Limb (tissue), 2 donors: ENCODE measurements around the gene KDM3B.
"Not testable (repeated sequence)": the region's sequence is repeated elsewhere in the genome, so short reads cannot be mapped to it uniquely, and the experiment has no call there.

Experiments
- DNase-seq, 2 donors: peaks; one replicate each; pipeline ENCODE4 v3.0.0-alpha.2; 2016; ENCODE audit errors: extremely low spot score in 2 of 2

Gene KDM3B

GRCh38 chr5:138350563-138350890, 2.0 kb upstream of the KDM3B start:
- no peak for DNase-seq

GRCh38 chr5:138351056-138351455, 1.4 kb upstream of the KDM3B start:
- DNase-seq, result no peak

- no peak for DNase-seq
Observed at GRCh38 chr5:138351517-138351916, 968 bp upstream of the KDM3B start.

GRCh38 chr5:138352722-138353559, 456 bp downstream of the KDM3B start:
- DNase-seq, result peak; percentile 36 to 81

GRCh38 chr5:138353560-138354080, 1.1 kb downstream of the KDM3B start:
- no peak for DNase-seq

- DNase-seq, result no peak
Observed at GRCh38 chr5:138354387-138354786, 1.9 kb downstream of the KDM3B start.

GRCh38 chr5:138354926-138355378, 2.5 kb downstream of the KDM3B start:
- peak in 1 of 2 donors; percentile 51 for DNase-seq

GRCh38 chr5:138359621-138360020, 7.1 kb downstream of the KDM3B start:
- DNase-seq, result no peak

GRCh38 chr5:138360941-138361452, 8.5 kb downstream of the KDM3B start:
- DNase-seq, result no peak

GRCh38 chr5:138364576-138364975, 12.1 kb downstream of the KDM3B start:
- no peak for DNase-seq

- no peak for DNase-seq
Observed at GRCh38 chr5:138366632-138367382, 14.3 kb downstream of the KDM3B start.

- DNase-seq, result no peak
Observed at GRCh38 chr5:138369261-138369660, 16.8 kb downstream of the KDM3B start.

GRCh38 chr5:138369706-138370105, 17.2 kb downstream of the KDM3B start:
- no peak for DNase-seq

GRCh38 chr5:138370537-138370936, 18.1 kb downstream of the KDM3B start:
- DNase-seq, result no peak

GRCh38 chr5:138371454-138371853, 19.0 kb downstream of the KDM3B start:
- no peak for DNase-seq

- DNase-seq, result no peak
Observed at GRCh38 chr5:138372225-138372624, 19.7 kb downstream of the KDM3B start.

GRCh38 chr5:138372653-138373052, 20.2 kb downstream of the KDM3B start:
- no peak for DNase-seq

GRCh38 chr5:138382347-138382746, 29.9 kb downstream of the KDM3B start:
- no peak for DNase-seq

GRCh38 chr5:138385660-138386059, 33.2 kb downstream of the KDM3B start:
- no peak for DNase-seq

GRCh38 chr5:138386290-138386689, 33.8 kb downstream of the KDM3B start:
- no peak for DNase-seq

- no peak for DNase-seq
Observed at GRCh38 chr5:138389332-138389731, 36.8 kb downstream of the KDM3B start.

GRCh38 chr5:138389911-138390310, 37.4 kb downstream of the KDM3B start:
- not testable (repeated sequence) for DNase-seq
